ENCODE results near the gene NF2.
A peak's percentile ranks its signal among the peaks of the same experiment; 100 is the strongest.

NF2 gene

GRCh38 chr22:29702931-29703501, 99.6 kb downstream of the NF2 start:
- Histone ChIP-seq H3K27ac (ENCODE audit: low read depth, low read length) (peak overlapping the region; percentile 39), H3K36me3 (ENCODE audit: control insufficient read depth, insufficient read depth, low read length) (no peaks in the 10 kb centered on the region), H3K4me3 (ENCODE audit: low read depth, low read length) (peak overlapping the region; percentile 17; the same call in 1 of the 2 replicates), H3K27me3 (ENCODE audit: control insufficient read depth, insufficient read depth, low read length) (peaks cover 42% of the 10 kb centered on the region), H3K9ac (ENCODE audit: low read depth, low read length) (no peak overlapping the region), H3K4me1 (ENCODE audit: control insufficient read depth, insufficient read depth, low read length) (peaks cover 53% of the 10 kb centered on the region), H3K9me3 (ENCODE audit: control insufficient read depth, insufficient read depth, low read length) (no peaks in the 10 kb centered on the region)

- Histone ChIP-seq H3K27me3 (ENCODE audit: control insufficient read depth, insufficient read depth, low read length) (peaks cover 43% of the 10 kb centered on the region), H3K4me1 (ENCODE audit: control insufficient read depth, insufficient read depth, low read length) (peaks cover 53% of the 10 kb centered on the region), H3K36me3 (ENCODE audit: control insufficient read depth, insufficient read depth, low read length) (no peaks in the 10 kb centered on the region), H3K9me3 (ENCODE audit: control insufficient read depth, insufficient read depth, low read length) (no peaks in the 10 kb centered on the region), H3K4me3 (ENCODE audit: low read depth, low read length) (peak overlapping the region; percentile 17; the same call in 1 of the 2 replicates), H3K27ac (ENCODE audit: low read depth, low read length) (peak overlapping the region; percentile 31), H3K9ac (ENCODE audit: low read depth, low read length) (no peak overlapping the region)
Observed at GRCh38 chr22:29703569-29704195, 100.2 kb downstream of the NF2 start.

GRCh38 chr22:29704528-29705285, 101.3 kb downstream of the NF2 start:
- no peak overlapping the region for H3K9ac ChIP-seq (ENCODE audit: low read depth, low read length)
- H3K27ac ChIP-seq (ENCODE audit: low read depth, low read length): peak overlapping the region; percentile 53
- peaks cover 53% of the 10 kb centered on the region for H3K4me1 ChIP-seq (ENCODE audit: control insufficient read depth, insufficient read depth, low read length)
- H3K9me3 ChIP-seq (ENCODE audit: control insufficient read depth, insufficient read depth, low read length): no peaks in the 10 kb centered on the region
- peaks cover 44% of the 10 kb centered on the region for H3K27me3 ChIP-seq (ENCODE audit: control insufficient read depth, insufficient read depth, low read length)
- no peak overlapping the region for H3K4me3 ChIP-seq (ENCODE audit: low read depth, low read length)
- H3K36me3 ChIP-seq (ENCODE audit: control insufficient read depth, insufficient read depth, low read length): no peaks in the 10 kb centered on the region

- H3K9me3 ChIP-seq (ENCODE audit: control insufficient read depth, insufficient read depth, low read length): no peaks in the 10 kb centered on the region
- no peak overlapping the region for H3K9ac ChIP-seq (ENCODE audit: low read depth, low read length)
- H3K4me1 ChIP-seq (ENCODE audit: control insufficient read depth, insufficient read depth, low read length): peaks cover 48% of the 10 kb centered on the region
- H3K4me3 ChIP-seq (ENCODE audit: low read depth, low read length): no peak overlapping the region
- no peaks in the 10 kb centered on the region for H3K36me3 ChIP-seq (ENCODE audit: control insufficient read depth, insufficient read depth, low read length)
- H3K27ac ChIP-seq (ENCODE audit: low read depth, low read length): no peak overlapping the region
- H3K27me3 ChIP-seq (ENCODE audit: control insufficient read depth, insufficient read depth, low read length): peaks cover 44% of the 10 kb centered on the region
Observed at GRCh38 chr22:29705651-29706050, 102.2 kb downstream of the NF2 start.

- H3K27me3 ChIP-seq (ENCODE audit: control insufficient read depth, insufficient read depth, low read length): peaks cover 37% of the 10 kb centered on the region
- no peak overlapping the region for H3K9ac ChIP-seq (ENCODE audit: low read depth, low read length)
- no peak overlapping the region for H3K4me3 ChIP-seq (ENCODE audit: low read depth, low read length)
- no peaks in the 10 kb centered on the region for H3K9me3 ChIP-seq (ENCODE audit: control insufficient read depth, insufficient read depth, low read length)
- no peak overlapping the region for H3K27ac ChIP-seq (ENCODE audit: low read depth, low read length)
- peaks cover 40% of the 10 kb centered on the region for H3K4me1 ChIP-seq (ENCODE audit: control insufficient read depth, insufficient read depth, low read length)
- no peaks in the 10 kb centered on the region for H3K36me3 ChIP-seq (ENCODE audit: control insufficient read depth, insufficient read depth, low read length)
Observed at GRCh38 chr22:29706486-29706885, 103.1 kb downstream of the NF2 start.

GRCh38 chr22:29707010-29707409, 103.6 kb downstream of the NF2 start:
- H3K27me3 ChIP-seq (ENCODE audit: control insufficient read depth, insufficient read depth, low read length): peaks cover 32% of the 10 kb centered on the region
- H3K36me3 ChIP-seq (ENCODE audit: control insufficient read depth, insufficient read depth, low read length): no peaks in the 10 kb centered on the region
- H3K4me3 ChIP-seq (ENCODE audit: low read depth, low read length): no peak overlapping the region
- H3K9ac ChIP-seq (ENCODE audit: low read depth, low read length): no peak overlapping the region
- H3K9me3 ChIP-seq (ENCODE audit: control insufficient read depth, insufficient read depth, low read length): no peaks in the 10 kb centered on the region
- no peak overlapping the region for H3K27ac ChIP-seq (ENCODE audit: low read depth, low read length)
- H3K4me1 ChIP-seq (ENCODE audit: control insufficient read depth, insufficient read depth, low read length): peaks cover 35% of the 10 kb centered on the region

GRCh38 chr22:29707471-29707870, 104.0 kb downstream of the NF2 start:
- H3K27me3 ChIP-seq (ENCODE audit: control insufficient read depth, insufficient read depth, low read length): peaks cover 27% of the 10 kb centered on the region
- no peaks in the 10 kb centered on the region for H3K9me3 ChIP-seq (ENCODE audit: control insufficient read depth, insufficient read depth, low read length)
- H3K36me3 ChIP-seq (ENCODE audit: control insufficient read depth, insufficient read depth, low read length): no peaks in the 10 kb centered on the region
- no peak overlapping the region for H3K27ac ChIP-seq (ENCODE audit: low read depth, low read length)
- H3K4me3 ChIP-seq (ENCODE audit: low read depth, low read length): no peak overlapping the region
- no peak overlapping the region for H3K9ac ChIP-seq (ENCODE audit: low read depth, low read length)
- peaks cover 30% of the 10 kb centered on the region for H3K4me1 ChIP-seq (ENCODE audit: control insufficient read depth, insufficient read depth, low read length)

GRCh38 chr22:29710193-29710592, 106.8 kb downstream of the NF2 start:
- Histone ChIP-seq H3K4me1 (ENCODE audit: control insufficient read depth, insufficient read depth, low read length) (peaks cover 6% of the 10 kb centered on the region), H3K36me3 (ENCODE audit: control insufficient read depth, insufficient read depth, low read length) (no peaks in the 10 kb centered on the region), H3K9me3 (ENCODE audit: control insufficient read depth, insufficient read depth, low read length) (no peaks in the 10 kb centered on the region), H3K27ac (ENCODE audit: low read depth, low read length) (no peak overlapping the region), H3K9ac (ENCODE audit: low read depth, low read length) (no peak overlapping the region), H3K27me3 (ENCODE audit: control insufficient read depth, insufficient read depth, low read length) (peaks cover 4% of the 10 kb centered on the region), H3K4me3 (ENCODE audit: low read depth, low read length) (no peak overlapping the region)

GRCh38 chr22:29710922-29711593, 107.6 kb downstream of the NF2 start:
- Histone ChIP-seq H3K27me3 (ENCODE audit: control insufficient read depth, insufficient read depth, low read length) (peaks cover 2% of the 10 kb centered on the region; the same call in 1 of the 2 replicates), H3K4me1 (ENCODE audit: control insufficient read depth, insufficient read depth, low read length) (peaks cover 1% of the 10 kb centered on the region; the same call in 1 of the 2 replicates), H3K36me3 (ENCODE audit: control insufficient read depth, insufficient read depth, low read length) (no peaks in the 10 kb centered on the region), H3K9ac (ENCODE audit: low read depth, low read length) (no peak overlapping the region), H3K4me3 (ENCODE audit: low read depth, low read length) (no peak overlapping the region), H3K9me3 (ENCODE audit: control insufficient read depth, insufficient read depth, low read length) (no peaks in the 10 kb centered on the region), H3K27ac (ENCODE audit: low read depth, low read length) (no peak overlapping the region)

- Histone ChIP-seq H3K27ac (ENCODE audit: low read depth, low read length) (no peak overlapping the region), H3K9me3 (ENCODE audit: control insufficient read depth, insufficient read depth, low read length) (no peaks in the 10 kb centered on the region), H3K4me3 (ENCODE audit: low read depth, low read length) (no peak overlapping the region), H3K4me1 (ENCODE audit: control insufficient read depth, insufficient read depth, low read length) (no peaks in the 10 kb centered on the region; the same call in 1 of the 2 replicates), H3K27me3 (ENCODE audit: control insufficient read depth, insufficient read depth, low read length) (peaks cover 2% of the 10 kb centered on the region; the same call in 1 of the 2 replicates), H3K36me3 (ENCODE audit: control insufficient read depth, insufficient read depth, low read length) (no peaks in the 10 kb centered on the region), H3K9ac (ENCODE audit: low read depth, low read length) (no peak overlapping the region)
Observed at GRCh38 chr22:29712119-29712518, 108.7 kb downstream of the NF2 start.

Data from HUES48 (cell line).